ENCODE data around the gene DOC2B.

Gene DOC2B

DNA sequence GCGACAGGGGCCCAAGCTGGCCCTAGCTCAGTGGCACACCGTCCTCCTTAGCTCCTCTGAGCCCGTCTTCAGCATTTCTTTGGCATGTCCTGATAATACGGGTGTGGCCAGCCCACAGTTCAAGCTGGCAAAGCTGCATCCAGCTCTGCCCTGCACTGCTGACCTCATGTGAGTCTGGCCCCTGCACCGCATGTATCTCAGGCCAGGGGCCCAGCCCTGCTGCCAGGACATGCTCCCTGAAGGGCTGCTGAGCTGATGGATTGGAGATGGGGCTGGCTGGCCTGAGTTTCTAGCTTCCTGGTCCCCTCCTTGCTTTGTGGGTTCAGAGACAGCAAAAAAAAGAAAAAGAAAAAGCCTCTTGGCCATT lies 2.4 kb downstream of the DOC2B start:
- POLR2A ChIA-PET: no interaction called here
- Histone ChIP-seq H3K4me3 (ENCODE audit: control insufficient read depth in 1 of 7, extremely low read depth in 1 of 7, insufficient read depth in 4 of 7, low read depth in 2 of 7, low read length in 6 of 7) (no peak overlapping the region), H3K4me1 (ENCODE audit: control extremely low read depth in 1 of 4, control insufficient read depth in 4 of 4, insufficient read depth in 4 of 4, low read length in 3 of 4) (peaks cover 0 to 22% (median 9%) of the 10 kb centered on the region in 4 experiments), H3K36me3 (ENCODE audit: control insufficient read depth in 4 of 4, insufficient read depth in 4 of 4, low read length in 3 of 4) (no peaks in the 10 kb centered on the region), H3K9me3 (ENCODE audit: control extremely low read depth in 1 of 5, control insufficient read depth in 4 of 5, insufficient read depth in 2 of 5, low read depth in 1 of 5, low read length in 4 of 5) (no peaks in the 10 kb centered on the region), H3K27me3 (replicated peaks in 2 of 5; ENCODE audit: control insufficient read depth in 4 of 5, insufficient read depth in 5 of 5, low read length in 4 of 5) (peaks cover 0 to 61% (median 28%) of the 10 kb centered on the region in 5 experiments), H3K27ac (ENCODE audit: insufficient read depth in 1 of 2, low read depth in 1 of 2, low read length in 2 of 2, poor library complexity in 1 of 2, severe bottlenecking in 2 of 2) (no peak overlapping the region)
- CTCF ChIA-PET: interaction anchor here (1.8 kb wide), 1 partner anchor 14 kb away, joined by 6 read pairs; no protein-coding TSS in a partner anchor
- 78% methylated on average over 5 of the region's 5 CpGs for WGBS (ENCODE audit: insufficient coverage)
- DNase-seq: no peak

DNA sequence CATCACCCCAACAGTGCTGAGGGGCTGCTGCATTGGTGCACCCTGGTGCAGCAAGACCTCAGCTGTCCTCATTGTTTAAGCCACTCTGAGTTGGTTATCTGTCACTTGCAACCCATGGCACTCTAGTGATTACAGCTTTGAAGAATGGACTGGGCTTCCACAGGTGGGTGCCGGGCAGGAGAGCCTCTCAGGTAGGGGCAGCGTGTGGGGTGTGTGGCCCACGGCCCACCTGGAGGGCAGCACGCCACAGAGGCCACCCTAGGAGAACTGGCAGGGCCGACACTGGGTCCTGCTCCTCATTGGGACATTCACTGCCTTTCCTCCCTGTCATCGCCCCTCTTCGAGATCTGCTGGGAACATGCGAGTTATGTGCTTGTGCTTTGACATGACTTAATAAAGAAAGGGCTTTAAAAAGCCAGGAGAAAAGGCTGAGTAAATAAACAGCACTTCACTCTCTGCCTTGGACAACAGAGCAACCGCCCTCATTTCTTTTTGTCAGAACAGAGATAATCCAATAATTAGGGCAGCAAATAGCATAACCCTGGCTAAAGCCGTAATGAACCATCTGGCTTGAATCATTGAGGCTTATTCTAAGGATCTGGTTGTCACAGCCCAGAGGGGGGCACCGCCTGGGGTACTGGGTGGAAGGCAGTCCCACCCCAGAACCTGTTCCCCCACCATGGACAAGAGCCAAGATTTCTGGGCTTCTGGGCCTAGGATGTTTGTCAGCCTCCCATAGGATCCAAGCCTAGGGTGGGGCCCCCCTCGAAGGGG lies 3.0 kb downstream of the DOC2B start:
- POLR2A ChIA-PET: no interaction called here
- Histone ChIP-seq H3K4me3 (ENCODE audit: control insufficient read depth in 1 of 7, extremely low read depth in 1 of 7, insufficient read depth in 4 of 7, low read depth in 2 of 7, low read length in 6 of 7) (no peak overlapping the region), H3K9me3 (ENCODE audit: control extremely low read depth in 1 of 5, control insufficient read depth in 4 of 5, insufficient read depth in 2 of 5, low read depth in 1 of 5, low read length in 4 of 5) (no peaks in the 10 kb centered on the region), H3K36me3 (ENCODE audit: control insufficient read depth in 4 of 4, insufficient read depth in 4 of 4, low read length in 3 of 4) (no peaks in the 10 kb centered on the region), H3K27ac (ENCODE audit: insufficient read depth in 1 of 2, low read depth in 1 of 2, low read length in 2 of 2, poor library complexity in 1 of 2, severe bottlenecking in 2 of 2) (no peak overlapping the region), H3K4me1 (ENCODE audit: control extremely low read depth in 1 of 4, control insufficient read depth in 4 of 4, insufficient read depth in 4 of 4, low read length in 3 of 4) (peaks cover 0 to 19% (median 9%) of the 10 kb centered on the region in 4 experiments), H3K27me3 (replicated peaks in 2 of 5; ENCODE audit: control insufficient read depth in 4 of 5, insufficient read depth in 5 of 5, low read length in 4 of 5) (peaks cover 0 to 59% (median 30%) of the 10 kb centered on the region in 5 experiments)
- DNase-seq: no peak
- WGBS (ENCODE audit: insufficient coverage): 99% methylated on average over 9 of the region's 12 CpGs
- CTCF ChIA-PET: no interaction called here

DNA sequence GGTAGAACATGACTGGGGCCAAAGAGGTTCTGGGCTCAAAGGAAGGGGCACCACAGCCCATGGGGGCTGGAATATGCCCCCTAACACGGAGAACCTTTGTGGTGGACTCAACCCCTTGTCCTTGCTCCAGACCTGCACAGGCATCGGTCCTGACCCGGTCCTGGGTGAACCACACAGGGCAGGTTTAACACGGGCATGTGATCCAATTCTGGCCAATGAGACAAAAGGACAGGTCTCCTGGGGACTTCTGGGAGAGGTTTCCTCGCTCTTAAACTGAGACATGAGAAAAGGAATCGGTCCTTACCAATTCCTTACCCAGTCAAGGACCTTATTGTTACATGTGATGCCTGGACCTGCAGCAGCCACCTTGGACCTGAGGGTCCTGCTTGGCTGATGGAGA lies 3.7 kb downstream of the DOC2B start:
- Histone ChIP-seq H3K36me3 (ENCODE audit: control insufficient read depth in 4 of 4, insufficient read depth in 4 of 4, low read length in 3 of 4) (no peaks in the 10 kb centered on the region), H3K27ac (ENCODE audit: insufficient read depth in 1 of 2, low read depth in 1 of 2, low read length in 2 of 2, poor library complexity in 1 of 2, severe bottlenecking in 2 of 2) (no peak overlapping the region), H3K27me3 (replicated peaks in 2 of 5; ENCODE audit: control insufficient read depth in 4 of 5, insufficient read depth in 5 of 5, low read length in 4 of 5) (peaks cover 0 to 53% (median 26%) of the 10 kb centered on the region in 5 experiments), H3K9me3 (ENCODE audit: control extremely low read depth in 1 of 5, control insufficient read depth in 4 of 5, insufficient read depth in 2 of 5, low read depth in 1 of 5, low read length in 4 of 5) (no peaks in the 10 kb centered on the region), H3K4me1 (ENCODE audit: control extremely low read depth in 1 of 4, control insufficient read depth in 4 of 4, insufficient read depth in 4 of 4, low read length in 3 of 4) (peaks cover 0 to 19% (median 9%) of the 10 kb centered on the region in 4 experiments), H3K4me3 (ENCODE audit: control insufficient read depth in 1 of 7, extremely low read depth in 1 of 7, insufficient read depth in 4 of 7, low read depth in 2 of 7, low read length in 6 of 7) (no peak overlapping the region)
- ChIA-PET POLR2A (no interaction called here), CTCF (no interaction called here)
- WGBS (ENCODE audit: insufficient coverage): 99% methylated on average over 6 of the region's 6 CpGs
- no peak for DNase-seq

- Histone ChIP-seq H3K27ac (ENCODE audit: insufficient read depth in 1 of 2, low read depth in 1 of 2, low read length in 2 of 2, poor library complexity in 1 of 2, severe bottlenecking in 2 of 2) (no peak overlapping the region), H3K27me3 (replicated peaks in 2 of 5; ENCODE audit: control insufficient read depth in 4 of 5, insufficient read depth in 5 of 5, low read length in 4 of 5) (peaks cover 0 to 47% (median 22%) of the 10 kb centered on the region in 5 experiments), H3K4me1 (ENCODE audit: control extremely low read depth in 1 of 4, control insufficient read depth in 4 of 4, insufficient read depth in 4 of 4, low read length in 3 of 4) (peaks cover 0 to 19% (median 9%) of the 10 kb centered on the region in 4 experiments), H3K4me3 (ENCODE audit: control insufficient read depth in 1 of 7, extremely low read depth in 1 of 7, insufficient read depth in 4 of 7, low read depth in 2 of 7, low read length in 6 of 7) (no peak overlapping the region), H3K36me3 (ENCODE audit: control insufficient read depth in 4 of 4, insufficient read depth in 4 of 4, low read length in 3 of 4) (no peaks in the 10 kb centered on the region), H3K9me3 (ENCODE audit: control extremely low read depth in 1 of 5, control insufficient read depth in 4 of 5, insufficient read depth in 2 of 5, low read depth in 1 of 5, low read length in 4 of 5) (no peaks in the 10 kb centered on the region)
- no peak for DNase-seq
- ChIA-PET POLR2A (interaction anchor here (0.7 kb wide), 1 partner anchor 166 kb away, joined by 3 read pairs; no protein-coding TSS in a partner anchor), CTCF (interaction anchor here (1.6 kb wide), 1 partner anchor 131 kb away, joined by 7 read pairs; no protein-coding TSS in a partner anchor)
- WGBS (ENCODE audit: insufficient coverage): 100% methylated on average over 2 of the region's 3 CpGs
Observed at GRCh38 chr17:177155-177554, 4.3 kb downstream of the DOC2B start.

GRCh38 chr17:173166-173911 lies 8.1 kb downstream of the DOC2B start:
- 92% methylated on average over 7 of the region's 10 CpGs for WGBS (ENCODE audit: insufficient coverage)
- Histone ChIP-seq H3K4me3 (ENCODE audit: control insufficient read depth in 1 of 7, extremely low read depth in 1 of 7, insufficient read depth in 4 of 7, low read depth in 2 of 7, low read length in 6 of 7) (no peak overlapping the region), H3K36me3 (ENCODE audit: control insufficient read depth in 4 of 4, insufficient read depth in 4 of 4, low read length in 3 of 4) (no peaks in the 10 kb centered on the region), H3K27ac (ENCODE audit: insufficient read depth in 1 of 2, low read depth in 1 of 2, low read length in 2 of 2, poor library complexity in 1 of 2, severe bottlenecking in 2 of 2) (no peak overlapping the region), H3K4me1 (ENCODE audit: control extremely low read depth in 1 of 4, control insufficient read depth in 4 of 4, insufficient read depth in 4 of 4, low read length in 3 of 4) (no peaks in the 10 kb centered on the region), H3K27me3 (replicated peaks in 2 of 5; ENCODE audit: control insufficient read depth in 4 of 5, insufficient read depth in 5 of 5, low read length in 4 of 5) (peaks cover 0 to 11% (median 5%) of the 10 kb centered on the region in 5 experiments), H3K9me3 (ENCODE audit: control extremely low read depth in 1 of 5, control insufficient read depth in 4 of 5, insufficient read depth in 2 of 5, low read depth in 1 of 5, low read length in 4 of 5) (no peaks in the 10 kb centered on the region)
- CTCF ChIA-PET: interaction anchor here (1.0 to 2.5 kb wide), 7 partner anchors 8 to 212 kb away, joined by 3 to 9 read pairs (median 5); no protein-coding TSS in a partner anchor
- POLR2A ChIA-PET: no interaction called here
- DNase-seq: no peak

- Histone ChIP-seq H3K27me3 (replicated peaks in 2 of 5; ENCODE audit: control insufficient read depth in 4 of 5, insufficient read depth in 5 of 5, low read length in 4 of 5) (peaks cover 0 to 7% (median 0%) of the 10 kb centered on the region in 5 experiments), H3K4me1 (ENCODE audit: control extremely low read depth in 1 of 4, control insufficient read depth in 4 of 4, insufficient read depth in 4 of 4, low read length in 3 of 4) (no peaks in the 10 kb centered on the region), H3K27ac (ENCODE audit: insufficient read depth in 1 of 2, low read depth in 1 of 2, low read length in 2 of 2, poor library complexity in 1 of 2, severe bottlenecking in 2 of 2) (no peak overlapping the region), H3K9me3 (ENCODE audit: control extremely low read depth in 1 of 5, control insufficient read depth in 4 of 5, insufficient read depth in 2 of 5, low read depth in 1 of 5, low read length in 4 of 5) (no peaks in the 10 kb centered on the region), H3K4me3 (ENCODE audit: control insufficient read depth in 1 of 7, extremely low read depth in 1 of 7, insufficient read depth in 4 of 7, low read depth in 2 of 7, low read length in 6 of 7) (no peak overlapping the region), H3K36me3 (ENCODE audit: control insufficient read depth in 4 of 4, insufficient read depth in 4 of 4, low read length in 3 of 4) (no peaks in the 10 kb centered on the region)
- ChIA-PET POLR2A (no interaction called here), CTCF (interaction anchor here (1.2 to 2.5 kb wide), 3 partner anchors 7 to 213 kb away, joined by 5 to 9 read pairs (median 7); no protein-coding TSS in a partner anchor)
- DNase-seq: no peak
- 95% methylated on average over 6 of the region's 11 CpGs for WGBS (ENCODE audit: insufficient coverage)
Observed at GRCh38 chr17:172401-172800, 9.0 kb downstream of the DOC2B start.

DNA sequence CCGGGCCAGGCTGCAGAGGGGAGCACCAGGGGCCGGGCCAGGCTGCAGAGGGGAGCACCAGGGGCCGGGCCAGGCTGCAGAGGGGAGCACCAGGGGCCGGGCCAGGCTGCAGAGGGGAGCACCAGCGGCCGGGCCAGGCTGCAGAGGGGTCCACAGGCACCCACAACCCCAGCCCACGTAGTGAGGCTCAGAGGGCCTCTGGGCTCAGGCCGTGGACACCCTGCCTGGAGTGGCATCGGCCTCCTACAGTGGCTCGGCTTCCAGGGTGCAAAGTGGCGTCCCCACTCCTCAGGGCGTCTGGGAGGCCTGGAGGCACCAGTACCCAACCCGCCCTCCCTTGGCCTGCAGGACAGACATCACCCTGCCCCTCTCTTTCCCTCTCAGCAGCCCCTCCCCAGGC lies 9.6 kb downstream of the DOC2B start:
- Histone ChIP-seq H3K4me3 (ENCODE audit: control insufficient read depth in 1 of 7, extremely low read depth in 1 of 7, insufficient read depth in 4 of 7, low read depth in 2 of 7, low read length in 6 of 7) (no peak overlapping the region), H3K36me3 (ENCODE audit: control insufficient read depth in 4 of 4, insufficient read depth in 4 of 4, low read length in 3 of 4) (no peaks in the 10 kb centered on the region), H3K27ac (ENCODE audit: insufficient read depth in 1 of 2, low read depth in 1 of 2, low read length in 2 of 2, poor library complexity in 1 of 2, severe bottlenecking in 2 of 2) (no peak overlapping the region), H3K27me3 (replicated peaks in 2 of 5; ENCODE audit: control insufficient read depth in 4 of 5, insufficient read depth in 5 of 5, low read length in 4 of 5) (peaks cover 0 to 7% (median 0%) of the 10 kb centered on the region in 5 experiments), H3K9me3 (ENCODE audit: control extremely low read depth in 1 of 5, control insufficient read depth in 4 of 5, insufficient read depth in 2 of 5, low read depth in 1 of 5, low read length in 4 of 5) (no peaks in the 10 kb centered on the region), H3K4me1 (ENCODE audit: control extremely low read depth in 1 of 4, control insufficient read depth in 4 of 4, insufficient read depth in 4 of 4, low read length in 3 of 4) (no peaks in the 10 kb centered on the region)
- 97% methylated on average over 11 of the region's 13 CpGs for WGBS (ENCODE audit: insufficient coverage)
- ChIA-PET CTCF (interaction anchor here (2.5 kb wide), 1 partner anchor 137 kb away, joined by 9 read pairs; no protein-coding TSS in a partner anchor), POLR2A (no interaction called here)
- no peak for DNase-seq
